ENCODE data around the gene RNF26.

The RNF26 gene

DNA sequence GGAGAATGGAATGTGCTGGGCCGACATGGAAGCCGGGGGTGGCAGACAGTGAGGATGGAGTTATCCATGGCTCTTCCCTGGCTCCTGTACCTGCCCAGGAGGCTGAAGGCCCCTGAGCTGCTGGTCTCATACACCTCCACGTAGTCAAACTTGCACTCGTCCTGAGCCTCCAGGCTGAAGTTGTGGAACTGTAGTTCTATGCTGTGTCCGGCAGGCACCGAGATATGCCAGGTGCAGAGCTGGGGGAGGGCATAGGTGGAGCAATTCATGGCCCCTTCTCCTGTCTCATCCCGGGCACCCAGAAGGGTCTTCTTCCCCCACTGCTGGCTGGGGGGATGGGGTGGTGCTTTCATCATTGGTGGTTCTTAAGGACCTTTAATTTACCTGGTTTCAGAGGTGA is 9.4 kb downstream of the RNF26 start:
- H3K9me3 ChIP-seq (ENCODE audit: insufficient read depth, low read length) = no peaks in the 10 kb centered on the region
- no peak overlapping the region for H2AFZ ChIP-seq (ENCODE audit: low read depth, low read length, severe bottlenecking)
- H3K27me3 ChIP-seq (ENCODE audit: low read length) = no peaks in the 10 kb centered on the region
- no peak overlapping the region for H3K4me2 ChIP-seq (ENCODE audit: low read depth, low read length, poor library complexity, severe bottlenecking)
- no peak for TF ChIP-seq EZH2phosphoT487 (conservative IDR thresholded peaks at IDR 0.05; ENCODE audit: low read length)
- TF ChIP-seq CTCF (IDR thresholded peaks at IDR 0.05; ENCODE audit: insufficient read depth, low read length, poor library complexity, severe bottlenecking) = no peak
- no peak overlapping the region for H3K4me3 ChIP-seq (ENCODE audit: insufficient read depth, low read length, poor library complexity, severe bottlenecking)
- no peaks in the 10 kb centered on the region for H3K9me2 ChIP-seq (replicated peaks; ENCODE audit: insufficient read depth, low read length)
- no peaks in the 10 kb centered on the region for H3F3A ChIP-seq (ENCODE audit: insufficient read depth)
- no peak overlapping the region for H3K27ac ChIP-seq (ENCODE audit: low read depth, low read length)
- H4K20me1 ChIP-seq (ENCODE audit: low read depth, low read length) = no peaks in the 10 kb centered on the region
- no peaks in the 10 kb centered on the region for H3K36me3 ChIP-seq (ENCODE audit: low read length)
- no peaks in the 10 kb centered on the region for H3K79me2 ChIP-seq (ENCODE audit: insufficient read depth, low read length)
- H3K9ac ChIP-seq (ENCODE audit: low read length) = no peak overlapping the region

DNA sequence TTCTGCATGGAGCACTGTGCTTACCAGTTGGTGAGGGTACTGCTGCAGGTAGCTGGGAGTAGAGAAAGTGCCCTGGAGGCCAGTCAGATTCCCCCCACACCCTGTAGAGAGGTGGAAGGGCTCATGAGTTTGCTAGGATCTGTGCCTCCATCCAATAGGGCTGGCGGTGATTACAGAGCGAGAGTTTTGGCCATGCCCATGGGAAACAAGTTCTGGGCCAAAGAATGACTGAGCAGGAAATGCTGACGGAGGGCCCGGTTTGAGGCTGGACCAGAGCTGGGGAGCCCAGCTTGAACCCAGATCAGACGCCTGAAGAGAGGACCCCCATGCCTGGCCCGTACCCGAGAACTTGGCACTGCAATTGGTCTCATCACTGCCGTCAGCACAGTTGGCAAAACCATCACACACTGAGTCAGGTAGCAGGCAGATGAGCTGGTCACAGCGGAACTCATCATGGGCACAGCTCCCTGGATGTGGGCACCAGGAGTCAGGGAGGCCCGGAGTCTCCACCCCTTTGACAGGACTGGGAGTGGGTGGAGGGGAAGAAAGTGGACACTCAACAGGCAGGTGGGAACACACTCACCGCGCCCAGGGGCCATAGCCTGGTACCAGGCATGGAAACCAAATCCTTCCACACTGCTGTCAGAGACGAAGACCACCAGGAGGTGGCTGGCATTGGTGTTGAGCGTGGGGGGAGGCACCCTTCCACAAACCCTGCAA is 10.1 kb downstream of the RNF26 start:
- H3K4me3 ChIP-seq (ENCODE audit: insufficient read depth, low read length, poor library complexity, severe bottlenecking) = no peak overlapping the region
- H3K9ac ChIP-seq (ENCODE audit: low read length) = no peak overlapping the region
- H3K9me3 ChIP-seq (ENCODE audit: insufficient read depth, low read length) = no peaks in the 10 kb centered on the region
- no peaks in the 10 kb centered on the region for H3K27me3 ChIP-seq (ENCODE audit: low read length)
- H3K36me3 ChIP-seq (ENCODE audit: low read length) = no peaks in the 10 kb centered on the region
- H3K4me2 ChIP-seq (ENCODE audit: low read depth, low read length, poor library complexity, severe bottlenecking) = no peak overlapping the region
- H3K79me2 ChIP-seq (ENCODE audit: insufficient read depth, low read length) = no peaks in the 10 kb centered on the region
- H3F3A ChIP-seq (ENCODE audit: insufficient read depth) = no peaks in the 10 kb centered on the region
- no peak for TF ChIP-seq EZH2phosphoT487 (conservative IDR thresholded peaks at IDR 0.05; ENCODE audit: low read length)
- no peak for TF ChIP-seq CTCF (IDR thresholded peaks at IDR 0.05; ENCODE audit: insufficient read depth, low read length, poor library complexity, severe bottlenecking)
- no peaks in the 10 kb centered on the region for H4K20me1 ChIP-seq (ENCODE audit: low read depth, low read length)
- no peak overlapping the region for H3K27ac ChIP-seq (ENCODE audit: low read depth, low read length)
- no peak overlapping the region for H2AFZ ChIP-seq (ENCODE audit: low read depth, low read length, severe bottlenecking)
- no peaks in the 10 kb centered on the region for H3K9me2 ChIP-seq (replicated peaks; ENCODE audit: insufficient read depth, low read length)

DNA sequence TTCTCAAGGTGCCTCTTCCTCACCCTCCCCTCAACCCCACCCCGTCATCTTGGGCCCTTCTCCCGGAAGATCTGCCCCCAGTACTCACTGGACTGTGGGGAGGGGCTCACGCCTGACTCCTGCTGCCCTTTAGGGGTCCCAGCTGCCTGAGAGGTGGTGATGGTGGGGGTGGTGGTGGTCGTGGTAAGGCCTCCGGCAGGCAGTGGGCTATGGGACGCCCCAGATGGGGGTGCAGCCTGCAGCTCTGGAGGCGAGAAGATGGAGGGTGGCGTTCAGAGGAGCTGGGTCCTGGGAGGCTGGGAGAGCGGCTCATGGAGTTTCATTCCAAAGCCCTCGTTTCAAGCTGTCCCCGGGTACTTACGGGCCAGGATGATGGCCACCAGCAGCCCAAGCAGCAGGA is 11.4 kb downstream of the RNF26 start:
- Histone ChIP-seq H3F3A (ENCODE audit: insufficient read depth) (no peaks in the 10 kb centered on the region), H3K9me2 (replicated peaks; ENCODE audit: insufficient read depth, low read length) (no peaks in the 10 kb centered on the region), H3K27me3 (ENCODE audit: low read length) (no peaks in the 10 kb centered on the region), H3K4me3 (ENCODE audit: insufficient read depth, low read length, poor library complexity, severe bottlenecking) (no peak overlapping the region), H3K9ac (ENCODE audit: low read length) (no peak overlapping the region), H3K9me3 (ENCODE audit: insufficient read depth, low read length) (no peaks in the 10 kb centered on the region), H4K20me1 (ENCODE audit: low read depth, low read length) (no peaks in the 10 kb centered on the region), H3K4me2 (ENCODE audit: low read depth, low read length, poor library complexity, severe bottlenecking) (no peak overlapping the region), H3K36me3 (ENCODE audit: low read length) (no peaks in the 10 kb centered on the region), H3K27ac (ENCODE audit: low read depth, low read length) (no peak overlapping the region), H3K79me2 (ENCODE audit: insufficient read depth, low read length) (no peaks in the 10 kb centered on the region), H2AFZ (ENCODE audit: low read depth, low read length, severe bottlenecking) (no peak overlapping the region)
- TF ChIP-seq EZH2phosphoT487 (conservative IDR thresholded peaks at IDR 0.05; ENCODE audit: low read length) = no peak
- TF ChIP-seq CTCF (IDR thresholded peaks at IDR 0.05; ENCODE audit: insufficient read depth, low read length, poor library complexity, severe bottlenecking) = no peak
